Calu3 (cell line): ENCODE measurements around the gene ZRSR2. TPM values are rescaled to one million over a fixed set of nuclear protein-coding genes. Genes with fewer than 3 reads are reported as not detected.

Source experiments
- BruUV-seq: library from RNA; stranded (reverse); fragments of 400-500 nt; replicated peaks from 2 replicates; lab custom pipeline; 2021; lab: Mats Ljungman, UMichigan
- CTCF ChIA-PET: fragments of 300-600 bp; sonication (Branson Sonifier 250); formaldehyde crosslinking; loops from one replicate; lab custom pipeline; 2022; ENCODE audit warnings: antibody characterized with exemption; lab: Charles Lee
- DNase-seq: peaks from one replicate; pipeline ENCODE4 v3.0.0; 2022
- H3K27ac Mint-ChIP-seq: one replicate; pipeline ENCODE4 v1.8.0; 2022; ENCODE audit warnings: mixed read lengths; ENCODE audit not compliant: unreplicated experiment
- H3K27me3 Mint-ChIP-seq: one replicate; pipeline ENCODE4 v1.8.0; 2022; ENCODE audit warnings: mixed read lengths; ENCODE audit not compliant: unreplicated experiment
- H3K36me3 Mint-ChIP-seq: one replicate; pipeline ENCODE4 v1.8.0; 2022; ENCODE audit warnings: mild to moderate bottlenecking, moderate library complexity, mixed read lengths; ENCODE audit not compliant: insufficient read depth, unreplicated experiment
- H3K4me1 Mint-ChIP-seq: one replicate; pipeline ENCODE4 v1.8.0; 2022; ENCODE audit warnings: mild to moderate bottlenecking, low read depth, mixed read lengths; ENCODE audit not compliant: unreplicated experiment
- H3K4me3 Mint-ChIP-seq: one replicate; pipeline ENCODE4 v1.8.0; 2022; ENCODE audit warnings: mild to moderate bottlenecking, low read depth, moderate library complexity, mixed read lengths; ENCODE audit not compliant: unreplicated experiment
- H3K9me3 Mint-ChIP-seq: one replicate; pipeline ENCODE4 v1.8.0; 2022; ENCODE audit warnings: low read depth, mixed read lengths; ENCODE audit not compliant: unreplicated experiment
- CTCF ChIP-seq: fragments of 200-600 bp; IDR thresholded peaks from one replicate; pipeline ENCODE4 v1.8.0; 2022; ENCODE audit warnings: antibody characterized with exemption; ENCODE audit not compliant: unreplicated experiment
- intact Hi-C: fragments of 100-400 bp; cut with micrococcal nuclease; formaldehyde crosslinking; loops from one replicate; pipeline ENCODE4 v1.10.0; 2022; ENCODE audit not compliant: unreplicated experiment
- total RNA-seq: library from RNA; stranded (reverse); gene quantifications from 2 replicates; pipeline ENCODE4 v1.2.3, GENCODE V29; 2022

ZRSR2 gene
- total RNA-seq, 1 experiment from 2014 or later, result 16.4 TPM

GRCh38 chrX:15869695-15870094 is 79.4 kb downstream of the ZRSR2 start:
- no peak overlapping the region for H3K27ac Mint-ChIP-seq
- no peak for DNase-seq
- H3K4me1 Mint-ChIP-seq, result peaks cover 12% of the 10 kb centered on the region
- no peak for TF ChIP-seq CTCF
- peaks cover 12% of the 10 kb centered on the region for H3K36me3 Mint-ChIP-seq
- BruUV-seq, result no TSS peak
- intact Hi-C loops, result no loop called here
- H3K9me3 Mint-ChIP-seq, result no peaks in the 10 kb centered on the region
- CTCF ChIA-PET, result no interaction called here
- no peak overlapping the region for H3K4me3 Mint-ChIP-seq
- H3K27me3 Mint-ChIP-seq, result no peaks in the 10 kb centered on the region

- DNase-seq, result no peak
- intact Hi-C loops, result no loop called here
- H3K36me3 Mint-ChIP-seq, result peaks cover 16% of the 10 kb centered on the region
- H3K4me3 Mint-ChIP-seq, result no peak overlapping the region
- H3K27me3 Mint-ChIP-seq, result no peaks in the 10 kb centered on the region
- no peak for TF ChIP-seq CTCF
- no TSS peak for BruUV-seq
- H3K27ac Mint-ChIP-seq, result no peak overlapping the region
- H3K4me1 Mint-ChIP-seq, result peaks cover 19% of the 10 kb centered on the region
- CTCF ChIA-PET, result no interaction called here
- no peaks in the 10 kb centered on the region for H3K9me3 Mint-ChIP-seq
Measured at GRCh38 chrX:15870310-15870709, 80.0 kb downstream of the ZRSR2 start.

Other genes with a start within 250 kb of the ZRSR2 start
- gene ACE2, start 189.5 kb upstream of the ZRSR2 start, total RNA-seq, result 25.3 and 46.7 TPM in 2 replicates
- 35.3 and 61.4 TPM in 2 replicates for gene CLTRN, start 125.7 kb upstream of the ZRSR2 start, total RNA-seq
- gene CA5B, start 52.2 kb upstream of the ZRSR2 start, total RNA-seq, result 5.6 and 6.4 TPM in 2 replicates
- 41.4 and 57.5 TPM in 2 replicates for gene AP1S2, start 64.3 kb downstream of the ZRSR2 start, total RNA-seq